Right lobe of liver (tissue), 4 donors: ENCODE measurements around the gene SDF2L1.

Experiments
- CTCF ChIP-seq, 4 donors: fragments of 200-600 bp in 3 of 4; fragments of 450-650 bp in 1 of 4; IDR thresholded peaks; one replicate each; pipeline versions ENCODE4 v1.5.1 to v1.8.0; 2016 to 2022; ENCODE audit warnings: antibody characterized with exemption in 4 of 4, mild to moderate bottlenecking in 2 of 4
- POLR2A ChIP-seq: fragments of 450-650 bp; IDR thresholded peaks from one replicate; pipeline ENCODE4 v1.6.1; 2017; ENCODE audit warnings: antibody characterized with exemption, mild to moderate bottlenecking
- donor health status: DM: no; HTN: no; CAD: no.
- donor health status: DM: no; HTN: no; CAD: no.
- donor health status: DM: no; HTN: yes; CAD: no.

DNA sequence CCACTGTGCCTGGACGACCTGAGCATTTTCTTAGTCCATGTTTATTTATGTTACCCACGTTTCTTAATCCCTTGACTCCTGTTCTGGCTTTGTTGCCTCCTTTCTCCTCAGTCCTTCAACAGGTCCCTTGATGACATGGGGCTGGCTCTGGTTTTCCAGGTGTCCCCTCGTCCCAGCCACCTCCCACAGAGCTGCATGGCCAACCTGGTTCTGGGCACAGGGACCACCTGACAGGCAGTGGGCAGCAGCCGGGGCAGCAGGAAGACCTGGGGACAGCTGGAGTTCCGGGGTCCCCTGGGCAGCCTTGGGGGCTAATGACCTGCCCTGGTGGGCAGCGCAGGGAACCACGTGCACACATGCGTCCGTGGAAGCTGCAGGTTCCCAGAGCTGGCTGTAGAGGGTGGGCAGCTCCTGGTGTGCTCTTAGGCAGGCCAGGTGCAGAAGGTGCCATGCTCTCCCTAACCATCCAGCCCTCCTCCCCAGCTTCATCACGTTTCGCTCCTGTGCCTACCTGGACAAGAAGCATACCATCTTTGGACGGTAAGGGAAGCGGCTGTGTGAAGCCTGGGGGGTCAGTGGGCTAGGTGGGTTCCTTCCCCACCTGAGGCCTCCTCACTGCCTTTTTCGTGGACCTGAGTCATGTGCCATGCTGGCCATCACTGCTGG is 51.4 kb downstream of the SDF2L1 start:
- no peak for TF ChIP-seq CTCF (IDR thresholded peaks at IDR 0.05)
- no peak for TF ChIP-seq POLR2A
